Ascending aorta (tissue), 2 donors: ENCODE data around the gene UGGT1. TPM values are rescaled to one million over a fixed set of nuclear protein-coding genes. Genes with fewer than 3 reads are reported as not detected.

ENCODE experiments used
- DNase-seq, 2 donors: peaks; one replicate each; pipeline ENCODE4 v3.0.0-alpha.2; 2019; ENCODE audit warnings: low spot score in 2 of 2
- H3K27ac ChIP-seq, 2 donors: fragments of 200-600 bp; sonication (generic); one replicate each; pipeline ENCODE4 v1.5.1; 2016 to 2017; ENCODE audit warnings: mild to moderate bottlenecking in 1 of 2
- H3K27me3 ChIP-seq: fragments of 200-600 bp; sonication (generic); one replicate; pipeline ENCODE4 v1.5.1; 2017
- H3K36me3 ChIP-seq, 2 donors: fragments of 200-600 bp; sonication (generic); one replicate each; pipeline ENCODE4 v1.5.1; 2016
- H3K4me1 ChIP-seq, 2 donors: fragments of 200-600 bp; sonication (generic); one replicate each; pipeline ENCODE4 v1.5.1; 2016 to 2017; ENCODE audit warnings: mild to moderate bottlenecking in 1 of 2
- H3K4me3 ChIP-seq, 2 donors: fragments of 200-600 bp; sonication (generic); one replicate each; pipeline ENCODE4 v1.5.1; 2016 to 2017; ENCODE audit warnings: mild to moderate bottlenecking in 1 of 2
- H3K9me3 ChIP-seq, 2 donors: fragments of 200-600 bp; sonication (generic); one replicate each; pipeline ENCODE4 v1.5.1; 2016
- CTCF ChIP-seq, 3 experiments: fragments of 200-600 bp in 2 of 3; fragments of 450-650 bp in 1 of 3; sonication (generic) in 2 of 3; IDR thresholded peaks; one replicate each; pipeline ENCODE4 v1.5.1; 2016 to 2019; ENCODE audit warnings: antibody characterized with exemption in 3 of 3, mild to moderate bottlenecking in 1 of 3, moderate library complexity in 1 of 3
- intact Hi-C: fragments of 100-400 bp; cut with DNase I; formaldehyde crosslinking; loops from one replicate; pipeline ENCODE4 v1.15.1; 2023
- total RNA-seq: library from RNA; depleted of rRNA; stranded (reverse); fragments of >200 nt; gene quantifications from one replicate; pipeline ENCODE4 v1.1.0, GENCODE V29; 2016

UGGT1 gene
- total RNA-seq, 1 donor from 2014 or later, result 42.0 TPM

- intact Hi-C loops, result no loop called here
- no peak for TF ChIP-seq CTCF (IDR thresholded peaks at IDR 0.05)
- DNase-seq, result no peak
- Histone ChIP-seq H3K27ac (no peak overlapping the region), H3K9me3 (no peaks in the 10 kb centered on the region), H3K4me1 (no peaks in the 10 kb centered on the region), H3K4me3 (no peak overlapping the region), H3K27me3 (no peaks in the 10 kb centered on the region), H3K36me3 (no peaks in the 10 kb centered on the region)
Measured at GRCh38 chr2:128057334-128057733, 33.7 kb upstream of the UGGT1 start.

GRCh38 chr2:128058114-128058513 is 32.9 kb upstream of the UGGT1 start:
- Histone ChIP-seq H3K36me3 (no peaks in the 10 kb centered on the region), H3K4me1 (no peaks in the 10 kb centered on the region), H3K4me3 (no peak overlapping the region), H3K27ac (no peak overlapping the region), H3K27me3 (no peaks in the 10 kb centered on the region), H3K9me3 (no peaks in the 10 kb centered on the region)
- intact Hi-C loops, result no loop called here
- no peak for TF ChIP-seq CTCF (IDR thresholded peaks at IDR 0.05)
- no peak for DNase-seq

GRCh38 chr2:128062571-128062970 is 28.4 kb upstream of the UGGT1 start:
- Histone ChIP-seq H3K27ac (no peak overlapping the region), H3K4me3 (no peak overlapping the region), H3K27me3 (no peaks in the 10 kb centered on the region), H3K9me3 (no peaks in the 10 kb centered on the region), H3K4me1 (no peaks in the 10 kb centered on the region), H3K36me3 (no peaks in the 10 kb centered on the region)
- intact Hi-C loops, result no loop called here
- no peak for TF ChIP-seq CTCF (IDR thresholded peaks at IDR 0.05)
- DNase-seq, result no peak

GRCh38 chr2:128064353-128064752 is 26.6 kb upstream of the UGGT1 start:
- intact Hi-C loops, result no loop called here
- H3K9me3 ChIP-seq, result no peaks in the 10 kb centered on the region

GRCh38 chr2:128069769-128070168 is 21.2 kb upstream of the UGGT1 start:
- no peak for TF ChIP-seq CTCF (IDR thresholded peaks at IDR 0.05)
- Histone ChIP-seq H3K27ac (no peak overlapping the region), H3K9me3 (no peaks in the 10 kb centered on the region), H3K4me3 (no peak overlapping the region), H3K36me3 (no peaks in the 10 kb centered on the region), H3K4me1 (no peaks in the 10 kb centered on the region), H3K27me3 (no peaks in the 10 kb centered on the region)
- intact Hi-C loops, result no loop called here
- no peak for DNase-seq

More at GRCh38 chr2:128064353-128064752, 26.6 kb upstream of the UGGT1 start:
- Histone ChIP-seq H3K4me3 (no peak overlapping the region), H3K4me1 (no peaks in the 10 kb centered on the region), H3K36me3 (no peaks in the 10 kb centered on the region), H3K27me3 (no peaks in the 10 kb centered on the region), H3K27ac (no peak overlapping the region)
- no peak for DNase-seq
- TF ChIP-seq CTCF (IDR thresholded peaks at IDR 0.05), result no peak

GRCh38 chr2:128073278-128073677 is 17.7 kb upstream of the UGGT1 start:
- intact Hi-C loops, result no loop called here
- DNase-seq, result no peak
- H3K4me3 ChIP-seq, result no peak overlapping the region
- no peaks in the 10 kb centered on the region for H3K27me3 ChIP-seq
- H3K4me1 ChIP-seq, result no peaks in the 10 kb centered on the region
- H3K9me3 ChIP-seq, result no peaks in the 10 kb centered on the region
- H3K27ac ChIP-seq, result no peak overlapping the region
- no peaks in the 10 kb centered on the region for H3K36me3 ChIP-seq
- TF ChIP-seq CTCF (IDR thresholded peaks at IDR 0.05), result no peak
